NCI-H1436 treated with DMSO at 0.1 percent for 48 hours (cell line): ENCODE measurements around the gene CPSF6.
"Not testable (repeated sequence)": the region's sequence is repeated elsewhere in the genome, so short reads cannot be mapped to it uniquely, and the experiment has no call there.

Experiments
- DNase-seq: peaks from one replicate; lab custom pipeline; 2025; lab: John Stamatoyannopoulos, UW

CPSF6 gene

GRCh38 chr12:69239352-69239921 is at the start of gene CPSF6:
Gene CPSF6, plus strand, starts transcription at chr12:69239569. Its CDS starts 78 bp downstream, at chr12:69239647.
- DNase-seq, result peak; percentile 79

GRCh38 chr12:69196302-69197288 is 42.8 kb upstream of the CPSF6 start:
- DNase-seq, result no peak

- DNase-seq, result not testable (repeated sequence)
Observed at GRCh38 chr12:69199976-69200375, 39.4 kb upstream of the CPSF6 start.

- no peak for DNase-seq
Observed at GRCh38 chr12:69204191-69204590, 35.2 kb upstream of the CPSF6 start.

- DNase-seq, result no peak
Observed at GRCh38 chr12:69210661-69211060, 28.7 kb upstream of the CPSF6 start.

GRCh38 chr12:69211160-69211559 is 28.2 kb upstream of the CPSF6 start:
- no peak for DNase-seq

- no peak for DNase-seq
Observed at GRCh38 chr12:69214169-69214568, 25.2 kb upstream of the CPSF6 start.

GRCh38 chr12:69225251-69225910 is 14.0 kb upstream of the CPSF6 start:
- no peak for DNase-seq

GRCh38 chr12:69231479-69231878 is 7.9 kb upstream of the CPSF6 start:
- DNase-seq, result no peak

- DNase-seq, result no peak
Observed at GRCh38 chr12:69238589-69239351, 599 bp upstream of the CPSF6 start.

GRCh38 chr12:69239922-69240630 is 707 bp downstream of the CPSF6 start:
- no peak for DNase-seq

- no peak for DNase-seq
Observed at GRCh38 chr12:69240631-69240995, 1.2 kb downstream of the CPSF6 start.

GRCh38 chr12:69241438-69242092 is 2.2 kb downstream of the CPSF6 start:
- DNase-seq, result no peak

GRCh38 chr12:69243099-69244084 is 4.0 kb downstream of the CPSF6 start:
- no peak for DNase-seq

- no peak for DNase-seq
Observed at GRCh38 chr12:69247268-69248018, 8.1 kb downstream of the CPSF6 start.

- no peak for DNase-seq
Observed at GRCh38 chr12:69252033-69252432, 12.7 kb downstream of the CPSF6 start.

GRCh38 chr12:69254046-69254445 is 14.7 kb downstream of the CPSF6 start:
- no peak for DNase-seq

GRCh38 chr12:69254862-69255261 is 15.5 kb downstream of the CPSF6 start:
- DNase-seq, result no peak

- DNase-seq, result no peak
Observed at GRCh38 chr12:69258655-69259054, 19.3 kb downstream of the CPSF6 start.
